Activated CD8-positive, alpha-beta memory T cell treated with anti-CD3 and anti-CD28 coated beads for 24 hours (primary cell): ENCODE data around the gene FREM3.
"Not testable (repeated sequence)": the region's sequence is repeated elsewhere in the genome, so short reads cannot be mapped to it uniquely, and the experiment has no call there.

Source experiments
- DNase-seq: peaks from one replicate; pipeline ENCODE4 v3.0.0-alpha.2; 2020

The FREM3 gene

DNA sequence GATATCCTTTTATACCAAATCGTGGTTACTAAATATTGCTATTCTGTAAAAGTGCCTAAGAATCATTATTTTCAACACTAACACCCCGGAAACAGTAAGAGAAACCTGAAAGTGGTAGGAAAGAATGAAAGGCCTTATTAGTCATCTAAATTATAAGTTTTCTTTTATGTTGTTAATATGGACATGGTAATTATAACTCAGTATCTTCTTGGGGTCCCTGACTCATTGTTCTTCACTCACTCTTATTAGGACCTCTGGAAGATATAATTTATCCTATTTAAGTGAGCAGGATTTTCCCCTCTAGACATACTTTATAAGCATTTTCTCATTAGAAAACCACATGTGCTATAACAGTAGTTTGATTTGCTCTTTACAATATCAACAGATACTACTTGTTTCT is 136.0 kb downstream of the FREM3 start:
- DNase-seq, result no peak

- no peak for DNase-seq
Measured at GRCh38 chr4:143559757-143560147, 140.7 kb downstream of the FREM3 start.

- DNase-seq, result peak; percentile 80
Measured at GRCh38 chr4:143558823-143559756, 141.4 kb downstream of the FREM3 start.

DNA sequence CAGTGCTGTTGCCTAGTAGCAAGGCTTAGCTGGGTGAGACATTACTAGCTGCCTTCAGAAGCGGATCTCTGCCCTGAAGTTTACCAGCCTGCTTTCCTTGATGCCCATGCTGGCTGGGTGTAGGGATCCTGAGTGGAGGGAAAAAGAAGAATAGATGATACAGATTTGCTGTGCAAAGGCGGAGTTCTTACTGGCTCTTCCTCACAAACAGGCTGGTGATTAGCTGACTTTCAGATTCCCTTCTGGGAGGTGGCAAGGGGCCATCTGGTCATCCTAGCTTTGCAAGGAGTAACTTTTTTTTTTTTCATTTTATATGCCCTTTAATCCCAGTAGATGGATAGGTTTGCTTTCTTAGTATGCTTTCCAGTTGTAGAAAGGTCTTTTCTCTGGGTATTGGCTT is 142.2 kb downstream of the FREM3 start:
- DNase-seq, result no peak

GRCh38 chr4:143555676-143556075 is 144.8 kb downstream of the FREM3 start:
- no peak for DNase-seq

DNA sequence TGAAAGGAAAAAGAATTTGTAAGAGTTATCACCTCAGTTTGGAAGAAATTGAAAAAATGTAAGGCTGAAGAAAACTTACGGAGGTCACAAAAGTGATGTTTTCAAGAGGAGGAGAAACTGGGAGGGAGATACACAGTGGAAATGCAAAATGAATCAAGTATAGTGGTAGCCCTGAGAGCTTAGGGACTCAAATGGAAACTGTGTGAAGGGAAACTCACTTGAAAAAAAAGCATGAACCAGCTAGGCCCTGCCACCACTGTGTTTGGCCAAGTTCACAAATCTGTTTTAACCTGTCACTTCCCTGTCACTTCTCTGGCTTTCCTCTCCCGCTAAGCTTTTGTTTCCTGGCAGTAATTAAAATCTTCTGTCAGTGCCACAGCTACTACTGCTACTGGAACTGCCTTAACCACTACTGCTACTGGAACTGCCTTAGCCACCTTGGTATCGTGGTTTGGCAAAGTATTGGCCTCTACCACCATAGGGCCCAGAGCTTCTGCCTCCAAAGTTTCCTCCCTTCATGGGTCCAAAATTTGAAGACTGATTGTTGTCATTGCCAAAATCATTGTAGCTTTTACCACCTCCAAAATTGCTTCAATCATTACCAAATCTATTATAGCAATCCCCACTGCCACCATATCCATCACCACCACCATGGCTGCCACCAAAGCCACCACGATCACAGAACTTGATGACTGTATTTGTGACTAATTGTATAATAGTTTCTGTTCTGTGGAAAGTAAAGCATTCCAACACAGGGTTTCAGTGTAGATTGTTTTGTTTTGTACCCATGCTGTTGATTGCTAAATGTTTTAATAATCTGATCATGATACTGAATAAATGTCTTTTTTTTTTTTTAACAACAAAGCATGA is 145.5 kb downstream of the FREM3 start:
- no peak for DNase-seq

DNA sequence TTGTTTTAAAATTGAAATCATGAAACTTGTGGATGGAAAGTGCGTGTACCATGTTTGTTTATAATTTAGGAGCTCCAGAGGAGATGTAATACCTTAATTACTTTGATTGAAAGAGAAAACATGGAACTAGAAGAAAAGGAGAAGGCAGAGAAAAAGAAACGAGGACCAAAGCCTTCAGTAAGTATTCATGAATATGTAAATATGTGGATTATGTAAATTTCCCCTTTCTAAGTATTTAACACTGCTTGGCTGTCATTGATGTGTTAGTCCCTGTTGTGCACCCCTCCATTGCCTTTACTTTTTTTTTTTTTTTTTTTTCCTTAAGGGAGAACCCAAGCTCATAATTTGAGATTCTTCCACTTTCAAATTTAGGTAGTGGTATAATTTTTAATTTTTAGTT is 150.5 kb downstream of the FREM3 start:
- no peak for DNase-seq

DNA sequence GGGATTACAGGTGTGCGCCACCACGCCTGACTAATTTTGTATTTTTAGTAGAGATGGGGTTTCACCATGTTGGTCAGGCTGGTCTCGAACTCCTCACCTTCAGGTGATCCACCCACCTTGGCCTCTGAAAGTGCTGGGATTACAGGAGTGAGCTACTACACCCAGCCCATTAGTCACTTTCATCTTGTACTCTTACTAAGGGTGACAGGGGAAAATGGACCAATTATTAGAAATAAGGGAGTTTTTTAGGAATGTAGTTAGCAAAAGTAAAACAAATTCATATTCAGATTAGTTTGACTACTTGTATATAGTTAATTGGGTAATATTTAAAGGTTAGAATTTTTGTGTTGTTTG is 160.8 kb downstream of the FREM3 start:
- no peak for DNase-seq

DNA sequence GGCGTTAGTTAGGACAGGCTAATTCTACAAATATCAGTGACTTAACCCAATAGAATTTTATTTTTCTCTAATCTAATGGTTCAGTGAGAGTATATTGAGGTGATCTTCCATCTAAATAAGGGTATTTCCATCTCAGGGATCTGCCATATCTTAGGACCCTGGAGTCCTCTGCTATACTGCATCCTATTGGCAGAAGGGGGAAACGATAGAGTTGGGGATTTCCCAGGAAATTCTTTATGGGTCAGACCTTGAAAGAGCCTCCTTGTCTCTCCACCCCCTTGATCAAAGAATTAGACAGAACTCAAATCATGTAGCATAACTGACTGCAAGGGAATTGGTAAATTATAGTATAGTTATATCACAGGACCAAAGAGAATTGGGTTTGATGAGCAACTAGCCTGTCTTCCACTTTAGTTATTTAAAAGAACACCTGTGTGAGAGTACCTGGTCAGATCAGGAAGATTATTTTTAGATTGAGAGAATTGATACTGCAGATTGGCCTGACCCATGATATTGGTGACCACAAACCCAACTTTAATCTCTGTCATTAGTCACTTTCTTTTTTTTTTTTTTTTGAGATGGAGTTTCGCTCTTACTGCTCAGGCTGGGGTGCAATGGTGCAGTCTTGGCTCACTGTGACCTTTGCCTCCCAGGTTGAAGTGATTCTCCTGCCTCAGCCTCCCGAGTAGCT is 161.4 kb downstream of the FREM3 start:
- no peak for DNase-seq

- no peak for DNase-seq
Measured at GRCh38 chr4:143531788-143532491, 168.5 kb downstream of the FREM3 start.

DNA sequence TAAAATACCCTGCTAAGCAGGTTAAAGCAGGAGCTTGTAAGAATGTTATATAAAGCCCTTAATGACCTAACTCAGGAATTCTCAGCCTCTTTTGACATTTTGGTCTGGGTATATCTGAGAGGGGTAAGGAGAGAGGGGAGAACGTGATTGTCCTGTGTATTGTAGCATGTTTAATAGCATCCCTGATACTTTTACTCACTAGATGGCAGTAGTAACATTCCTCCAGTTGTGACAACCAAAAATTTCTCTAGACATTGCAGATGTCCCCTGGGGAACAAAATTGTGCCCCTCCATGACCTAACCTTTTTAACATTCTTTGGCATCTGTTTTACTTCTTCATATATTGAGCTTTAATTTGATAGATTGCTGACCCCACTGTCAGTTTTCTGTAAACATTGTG is 169.1 kb downstream of the FREM3 start:
- no peak for DNase-seq

DNA sequence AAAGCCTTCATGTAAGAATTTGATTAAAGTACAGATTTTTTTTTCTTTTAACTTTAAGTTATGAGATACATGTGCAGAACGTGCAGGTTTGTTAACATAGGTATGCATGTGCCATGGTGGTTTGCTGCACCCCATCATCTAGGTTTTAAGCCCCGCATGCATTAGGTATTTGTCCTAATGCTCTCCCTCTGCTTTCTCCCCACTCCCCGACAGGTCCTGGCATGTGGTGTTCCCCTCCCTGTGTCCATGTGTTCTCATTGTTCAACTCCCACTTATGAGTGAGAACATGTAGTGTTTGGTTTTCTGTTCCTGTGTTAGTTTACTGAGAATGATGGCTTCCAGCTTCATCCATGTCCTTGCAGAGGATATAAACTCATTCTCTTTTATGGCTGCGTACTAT is 172.4 kb downstream of the FREM3 start:
- DNase-seq, result not testable (repeated sequence)
